ENCODE measurements around the gene NPAS1. TPM values are rescaled to one million over a fixed set of nuclear protein-coding genes. Genes with fewer than 3 reads are reported as not detected.

The NPAS1 gene
- total and polyA plus RNA-seq, 2 of the 13 experiments (the other 11 are each of a cell fraction or from before 2014, with no cell fraction given): 0.35 to 2.9 TPM

DNA sequence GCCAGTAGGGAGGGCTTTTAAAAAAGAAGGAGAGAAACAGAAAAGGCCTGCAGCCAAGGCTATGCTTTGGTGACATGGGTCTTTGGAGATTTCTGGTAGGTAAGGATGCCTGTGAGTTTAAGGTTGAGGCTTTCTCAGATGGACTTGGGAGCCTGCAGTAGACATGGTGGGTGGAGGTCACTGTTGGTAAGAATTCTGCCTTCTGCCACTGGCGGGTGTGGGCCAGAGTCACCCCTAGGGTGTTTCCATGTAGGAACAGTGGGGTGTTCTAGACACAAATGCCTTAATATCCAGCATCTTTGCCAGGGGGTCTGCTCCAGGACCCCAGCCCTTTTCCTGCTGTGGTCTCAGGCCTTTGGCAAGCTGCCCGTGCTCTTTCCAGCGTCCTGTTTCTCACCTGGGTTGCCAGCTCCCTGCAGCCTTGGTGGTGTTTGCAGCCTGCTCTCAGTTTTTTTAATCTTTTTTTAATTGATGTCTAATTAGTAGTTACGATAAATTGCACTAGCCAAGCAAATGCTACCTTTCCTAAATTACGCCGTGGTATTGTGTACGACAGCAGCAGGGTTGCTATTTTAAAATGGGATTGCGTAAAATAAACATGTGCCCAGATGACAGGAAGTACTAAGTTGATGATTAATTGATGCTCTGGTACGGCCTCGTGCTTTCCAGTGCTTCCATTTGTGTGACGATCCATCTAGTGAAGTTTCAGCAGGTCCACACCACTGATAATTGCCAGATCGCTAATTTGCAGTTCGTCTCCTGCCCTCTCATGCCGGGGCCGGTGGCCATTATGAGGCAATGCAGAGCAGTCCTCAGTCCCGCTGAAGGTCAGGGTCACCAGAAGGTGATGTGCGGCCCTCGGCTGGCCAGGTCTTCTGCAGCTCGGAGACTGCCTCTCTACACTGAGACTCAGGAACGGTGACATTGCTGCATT, 35.3 kb upstream of the NPAS1 start (continued):
- TF ChIP-seq ZNF24 (IDR thresholded peaks at IDR 0.05) (no peak), SRSF4 (IDR thresholded peaks at IDR 0.05; ENCODE audit: low read depth, low read length, poor library complexity, severe bottlenecking) (no peak), CBFB (CRISPR knock-in tag; IDR thresholded peaks at IDR 0.05) (0 out of 2 replicates have a peak, but pooled peaks have one; percentile 41)
- TF ChIP-seq, protein P1, sequence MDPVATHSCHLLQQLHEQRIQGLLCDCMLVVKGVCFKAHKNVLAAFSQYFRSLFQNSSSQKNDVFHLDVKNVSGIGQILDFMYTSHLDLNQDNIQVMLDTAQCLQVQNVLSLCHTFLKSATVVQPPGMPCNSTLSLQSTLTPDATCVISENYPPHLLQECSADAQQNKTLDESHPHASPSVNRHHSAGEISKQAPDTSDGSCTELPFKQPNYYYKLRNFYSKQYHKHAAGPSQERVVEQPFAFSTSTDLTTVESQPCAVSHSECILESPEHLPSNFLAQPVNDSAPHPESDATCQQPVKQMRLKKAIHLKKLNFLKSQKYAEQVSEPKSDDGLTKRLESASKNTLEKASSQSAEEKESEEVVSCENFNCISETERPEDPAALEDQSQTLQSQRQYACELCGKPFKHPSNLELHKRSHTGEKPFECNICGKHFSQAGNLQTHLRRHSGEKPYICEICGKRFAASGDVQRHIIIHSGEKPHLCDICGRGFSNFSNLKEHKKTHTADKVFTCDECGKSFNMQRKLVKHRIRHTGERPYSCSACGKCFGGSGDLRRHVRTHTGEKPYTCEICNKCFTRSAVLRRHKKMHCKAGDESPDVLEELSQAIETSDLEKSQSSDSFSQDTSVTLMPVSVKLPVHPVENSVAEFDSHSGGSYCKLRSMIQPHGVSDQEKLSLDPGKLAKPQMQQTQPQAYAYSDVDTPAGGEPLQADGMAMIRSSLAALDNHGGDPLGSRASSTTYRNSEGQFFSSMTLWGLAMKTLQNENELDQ (CRISPR knock-in tag; IDR thresholded peaks at IDR 0.05; ENCODE audit: borderline replicate concordance): no peak
- TF ChIP-seq, protein P2, sequence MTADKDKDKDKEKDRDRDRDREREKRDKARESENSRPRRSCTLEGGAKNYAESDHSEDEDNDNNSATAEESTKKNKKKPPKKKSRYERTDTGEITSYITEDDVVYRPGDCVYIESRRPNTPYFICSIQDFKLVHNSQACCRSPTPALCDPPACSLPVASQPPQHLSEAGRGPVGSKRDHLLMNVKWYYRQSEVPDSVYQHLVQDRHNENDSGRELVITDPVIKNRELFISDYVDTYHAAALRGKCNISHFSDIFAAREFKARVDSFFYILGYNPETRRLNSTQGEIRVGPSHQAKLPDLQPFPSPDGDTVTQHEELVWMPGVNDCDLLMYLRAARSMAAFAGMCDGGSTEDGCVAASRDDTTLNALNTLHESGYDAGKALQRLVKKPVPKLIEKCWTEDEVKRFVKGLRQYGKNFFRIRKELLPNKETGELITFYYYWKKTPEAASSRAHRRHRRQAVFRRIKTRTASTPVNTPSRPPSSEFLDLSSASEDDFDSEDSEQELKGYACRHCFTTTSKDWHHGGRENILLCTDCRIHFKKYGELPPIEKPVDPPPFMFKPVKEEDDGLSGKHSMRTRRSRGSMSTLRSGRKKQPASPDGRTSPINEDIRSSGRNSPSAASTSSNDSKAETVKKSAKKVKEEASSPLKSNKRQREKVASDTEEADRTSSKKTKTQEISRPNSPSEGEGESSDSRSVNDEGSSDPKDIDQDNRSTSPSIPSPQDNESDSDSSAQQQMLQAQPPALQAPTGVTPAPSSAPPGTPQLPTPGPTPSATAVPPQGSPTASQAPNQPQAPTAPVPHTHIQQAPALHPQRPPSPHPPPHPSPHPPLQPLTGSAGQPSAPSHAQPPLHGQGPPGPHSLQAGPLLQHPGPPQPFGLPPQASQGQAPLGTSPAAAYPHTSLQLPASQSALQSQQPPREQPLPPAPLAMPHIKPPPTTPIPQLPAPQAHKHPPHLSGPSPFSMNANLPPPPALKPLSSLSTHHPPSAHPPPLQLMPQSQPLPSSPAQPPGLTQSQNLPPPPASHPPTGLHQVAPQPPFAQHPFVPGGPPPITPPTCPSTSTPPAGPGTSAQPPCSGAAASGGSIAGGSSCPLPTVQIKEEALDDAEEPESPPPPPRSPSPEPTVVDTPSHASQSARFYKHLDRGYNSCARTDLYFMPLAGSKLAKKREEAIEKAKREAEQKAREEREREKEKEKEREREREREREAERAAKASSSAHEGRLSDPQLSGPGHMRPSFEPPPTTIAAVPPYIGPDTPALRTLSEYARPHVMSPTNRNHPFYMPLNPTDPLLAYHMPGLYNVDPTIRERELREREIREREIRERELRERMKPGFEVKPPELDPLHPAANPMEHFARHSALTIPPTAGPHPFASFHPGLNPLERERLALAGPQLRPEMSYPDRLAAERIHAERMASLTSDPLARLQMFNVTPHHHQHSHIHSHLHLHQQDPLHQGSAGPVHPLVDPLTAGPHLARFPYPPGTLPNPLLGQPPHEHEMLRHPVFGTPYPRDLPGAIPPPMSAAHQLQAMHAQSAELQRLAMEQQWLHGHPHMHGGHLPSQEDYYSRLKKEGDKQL (CRISPR knock-in tag; IDR thresholded peaks at IDR 0.05; ENCODE audit: low read depth): 0 out of 2 replicates have a peak, but pooled peaks have one; percentile 60
- TF ChIP-seq, protein P3, sequence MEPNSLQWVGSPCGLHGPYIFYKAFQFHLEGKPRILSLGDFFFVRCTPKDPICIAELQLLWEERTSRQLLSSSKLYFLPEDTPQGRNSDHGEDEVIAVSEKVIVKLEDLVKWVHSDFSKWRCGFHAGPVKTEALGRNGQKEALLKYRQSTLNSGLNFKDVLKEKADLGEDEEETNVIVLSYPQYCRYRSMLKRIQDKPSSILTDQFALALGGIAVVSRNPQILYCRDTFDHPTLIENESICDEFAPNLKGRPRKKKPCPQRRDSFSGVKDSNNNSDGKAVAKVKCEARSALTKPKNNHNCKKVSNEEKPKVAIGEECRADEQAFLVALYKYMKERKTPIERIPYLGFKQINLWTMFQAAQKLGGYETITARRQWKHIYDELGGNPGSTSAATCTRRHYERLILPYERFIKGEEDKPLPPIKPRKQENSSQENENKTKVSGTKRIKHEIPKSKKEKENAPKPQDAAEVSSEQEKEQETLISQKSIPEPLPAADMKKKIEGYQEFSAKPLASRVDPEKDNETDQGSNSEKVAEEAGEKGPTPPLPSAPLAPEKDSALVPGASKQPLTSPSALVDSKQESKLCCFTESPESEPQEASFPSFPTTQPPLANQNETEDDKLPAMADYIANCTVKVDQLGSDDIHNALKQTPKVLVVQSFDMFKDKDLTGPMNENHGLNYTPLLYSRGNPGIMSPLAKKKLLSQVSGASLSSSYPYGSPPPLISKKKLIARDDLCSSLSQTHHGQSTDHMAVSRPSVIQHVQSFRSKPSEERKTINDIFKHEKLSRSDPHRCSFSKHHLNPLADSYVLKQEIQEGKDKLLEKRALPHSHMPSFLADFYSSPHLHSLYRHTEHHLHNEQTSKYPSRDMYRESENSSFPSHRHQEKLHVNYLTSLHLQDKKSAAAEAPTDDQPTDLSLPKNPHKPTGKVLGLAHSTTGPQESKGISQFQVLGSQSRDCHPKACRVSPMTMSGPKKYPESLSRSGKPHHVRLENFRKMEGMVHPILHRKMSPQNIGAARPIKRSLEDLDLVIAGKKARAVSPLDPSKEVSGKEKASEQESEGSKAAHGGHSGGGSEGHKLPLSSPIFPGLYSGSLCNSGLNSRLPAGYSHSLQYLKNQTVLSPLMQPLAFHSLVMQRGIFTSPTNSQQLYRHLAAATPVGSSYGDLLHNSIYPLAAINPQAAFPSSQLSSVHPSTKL (CRISPR knock-in tag; IDR thresholded peaks at IDR 0.05): peak; percentile 95
- TF ChIP-seq, protein P4, sequence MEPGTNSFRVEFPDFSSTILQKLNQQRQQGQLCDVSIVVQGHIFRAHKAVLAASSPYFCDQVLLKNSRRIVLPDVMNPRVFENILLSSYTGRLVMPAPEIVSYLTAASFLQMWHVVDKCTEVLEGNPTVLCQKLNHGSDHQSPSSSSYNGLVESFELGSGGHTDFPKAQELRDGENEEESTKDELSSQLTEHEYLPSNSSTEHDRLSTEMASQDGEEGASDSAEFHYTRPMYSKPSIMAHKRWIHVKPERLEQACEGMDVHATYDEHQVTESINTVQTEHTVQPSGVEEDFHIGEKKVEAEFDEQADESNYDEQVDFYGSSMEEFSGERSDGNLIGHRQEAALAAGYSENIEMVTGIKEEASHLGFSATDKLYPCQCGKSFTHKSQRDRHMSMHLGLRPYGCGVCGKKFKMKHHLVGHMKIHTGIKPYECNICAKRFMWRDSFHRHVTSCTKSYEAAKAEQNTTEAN (CRISPR knock-in tag; conservative IDR thresholded peaks at IDR 0.05): no peak; the same call in 1 of the 2 replicates
- TF ChIP-seq, protein P5, sequence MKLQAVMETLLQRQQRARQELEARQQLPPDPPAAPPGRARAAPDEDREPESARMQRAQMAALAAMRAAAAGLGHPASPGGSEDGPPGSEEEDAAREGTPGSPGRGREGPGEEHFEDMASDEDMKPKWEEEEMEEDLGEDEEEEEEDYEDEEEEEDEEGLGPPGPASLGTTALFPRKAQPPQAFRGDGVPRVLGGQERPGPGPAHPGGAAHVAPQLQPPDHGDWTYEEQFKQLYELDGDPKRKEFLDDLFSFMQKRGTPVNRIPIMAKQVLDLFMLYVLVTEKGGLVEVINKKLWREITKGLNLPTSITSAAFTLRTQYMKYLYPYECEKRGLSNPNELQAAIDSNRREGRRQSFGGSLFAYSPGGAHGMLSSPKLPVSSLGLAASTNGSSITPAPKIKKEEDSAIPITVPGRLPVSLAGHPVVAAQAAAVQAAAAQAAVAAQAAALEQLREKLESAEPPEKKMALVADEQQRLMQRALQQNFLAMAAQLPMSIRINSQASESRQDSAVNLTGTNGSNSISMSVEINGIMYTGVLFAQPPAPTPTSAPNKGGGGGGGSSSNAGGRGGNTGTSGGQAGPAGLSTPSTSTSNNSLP (IDR thresholded peaks at IDR 0.05; ENCODE audit: low read depth, low read length): peak; percentile 83
- TF ChIP-seq, protein P6, sequence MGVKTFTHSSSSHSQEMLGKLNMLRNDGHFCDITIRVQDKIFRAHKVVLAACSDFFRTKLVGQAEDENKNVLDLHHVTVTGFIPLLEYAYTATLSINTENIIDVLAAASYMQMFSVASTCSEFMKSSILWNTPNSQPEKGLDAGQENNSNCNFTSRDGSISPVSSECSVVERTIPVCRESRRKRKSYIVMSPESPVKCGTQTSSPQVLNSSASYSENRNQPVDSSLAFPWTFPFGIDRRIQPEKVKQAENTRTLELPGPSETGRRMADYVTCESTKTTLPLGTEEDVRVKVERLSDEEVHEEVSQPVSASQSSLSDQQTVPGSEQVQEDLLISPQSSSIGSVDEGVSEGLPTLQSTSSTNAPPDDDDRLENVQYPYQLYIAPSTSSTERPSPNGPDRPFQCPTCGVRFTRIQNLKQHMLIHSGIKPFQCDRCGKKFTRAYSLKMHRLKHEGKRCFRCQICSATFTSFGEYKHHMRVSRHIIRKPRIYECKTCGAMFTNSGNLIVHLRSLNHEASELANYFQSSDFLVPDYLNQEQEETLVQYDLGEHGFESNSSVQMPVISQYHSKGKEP (CRISPR knock-in tag; IDR thresholded peaks at IDR 0.05): no peak
